ENCODE results near the gene BRINP3. TPM values are rescaled to one million over a fixed set of nuclear protein-coding genes. Genes with fewer than 3 reads are reported as not detected.

The BRINP3 gene
- total and polyA plus RNA-seq, 2 of the 13 experiments (the other 11 are each of a cell fraction or from before 2014, with no cell fraction given) = not detected

DNA sequence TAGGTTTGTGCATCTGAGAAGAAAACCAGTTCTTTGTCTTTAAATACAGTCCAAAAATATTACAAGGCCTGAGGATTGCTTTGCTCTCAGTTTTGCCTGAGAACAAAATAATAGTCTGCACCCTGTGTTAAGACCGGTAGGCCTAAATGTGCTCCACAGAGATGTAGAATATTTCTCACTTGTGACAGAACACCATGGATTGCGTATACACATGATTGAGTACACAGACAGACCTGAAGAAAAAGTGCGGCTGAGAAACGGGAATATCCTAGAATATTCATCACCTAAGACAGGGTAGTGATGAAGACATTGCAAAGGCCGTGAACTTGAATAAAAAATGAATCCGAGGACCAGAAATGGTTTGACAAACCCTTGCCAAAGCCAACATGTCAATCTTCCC lies 155.4 kb downstream of the BRINP3 start:
- intact Hi-C loops (cut with micrococcal nuclease; ENCODE audit: unreplicated experiment) = no loop called here
- no peak for FAIRE-seq
- 2% methylated on average over 6 of the region's 6 CpGs for WGBS (ENCODE audit: low lambda C conversion rate)

DNA sequence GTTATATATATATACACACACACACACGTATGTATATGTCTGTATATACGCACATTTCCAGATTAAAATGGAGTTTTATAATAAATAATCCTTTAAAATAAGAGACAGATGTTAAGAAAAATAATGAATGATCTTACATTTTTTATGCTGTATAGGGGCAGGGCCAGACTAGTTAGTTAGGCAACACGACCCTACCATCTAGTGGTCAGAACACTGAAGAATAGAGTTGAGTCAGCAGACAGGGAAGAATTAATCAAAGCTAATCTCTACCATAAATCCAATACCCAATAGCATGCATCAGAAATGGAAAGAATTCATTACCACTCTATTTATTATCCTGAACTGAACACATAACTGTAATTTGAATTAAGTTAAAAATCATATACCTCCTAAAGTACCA lies 156.7 kb downstream of the BRINP3 start:
- Histone ChIP-seq H3K4me2 (ENCODE audit: low read depth, low read length) (no peak overlapping the region), H4K20me1 (ENCODE audit: insufficient read depth, low read length) (no peaks in the 10 kb centered on the region), H2AFZ (ENCODE audit: low read length) (no peak overlapping the region), H3K36me3 (replicated peaks in 1 of 2; ENCODE audit: control insufficient read depth in 1 of 2, insufficient read depth in 2 of 2, low read length in 2 of 2) (no peaks in the 10 kb centered on the region), H3K4me3 (replicated peaks in 1 of 3; ENCODE audit: insufficient read depth in 1 of 3, low read depth in 2 of 3, low read length in 3 of 3) (no peak overlapping the region), H3K9me3 (ENCODE audit: low read length) (no peaks in the 10 kb centered on the region), H3K4me1 (ENCODE audit: insufficient read depth, low read length) (no peaks in the 10 kb centered on the region), H3K27ac (ENCODE audit: extremely low read length, insufficient read depth, low read length) (no peak overlapping the region), H3K27me3 (ENCODE audit: control insufficient read depth in 1 of 2, insufficient read depth in 2 of 2, low read length in 2 of 2) (no peaks in the 10 kb centered on the region), H3K9ac (ENCODE audit: insufficient read depth, low read depth, low read length) (no peak overlapping the region), H3K79me2 (ENCODE audit: insufficient read depth, low read length) (no peaks in the 10 kb centered on the region)
- WGBS (ENCODE audit: low lambda C conversion rate) = 16% methylated on average over 3 of the region's 3 CpGs
- POLR2A ChIA-PET = no interaction called here
- no peak for FAIRE-seq
- CTCF ChIA-PET (ENCODE audit: low intra/inter-chr PET ratio, low total read pairs) = no interaction called here
- in situ Hi-C loops (cut with HindIII; ENCODE audit: extremely low pct_ligation_motif_present, low pct_unique_long_range_greater_than_20kb) (no loop called here), intact Hi-C loops (cut with micrococcal nuclease; ENCODE audit: unreplicated experiment) (no loop called here)
- no peak for DNase-seq (ENCODE audit: low spot score)
- no TSS peak for BruUV-seq (replicated peaks)
- ATAC-seq = no peak
- TF ChIP-seq ZNF180 (CRISPR knock-in tag; IDR thresholded peaks at IDR 0.05; ENCODE audit: borderline replicate concordance, low read depth) (no peak), KAT8 (CRISPR knock-in tag; IDR thresholded peaks at IDR 0.05) (no peak), POLR2AphosphoS2 (IDR thresholded peaks at IDR 0.05; ENCODE audit: low read depth, low read length) (no peak), STAG1 (CRISPR knock-in tag; IDR thresholded peaks at IDR 0.05) (peak; percentile 46; the same call in 1 of the 2 replicates)
- TF ChIP-seq, protein P1, sequence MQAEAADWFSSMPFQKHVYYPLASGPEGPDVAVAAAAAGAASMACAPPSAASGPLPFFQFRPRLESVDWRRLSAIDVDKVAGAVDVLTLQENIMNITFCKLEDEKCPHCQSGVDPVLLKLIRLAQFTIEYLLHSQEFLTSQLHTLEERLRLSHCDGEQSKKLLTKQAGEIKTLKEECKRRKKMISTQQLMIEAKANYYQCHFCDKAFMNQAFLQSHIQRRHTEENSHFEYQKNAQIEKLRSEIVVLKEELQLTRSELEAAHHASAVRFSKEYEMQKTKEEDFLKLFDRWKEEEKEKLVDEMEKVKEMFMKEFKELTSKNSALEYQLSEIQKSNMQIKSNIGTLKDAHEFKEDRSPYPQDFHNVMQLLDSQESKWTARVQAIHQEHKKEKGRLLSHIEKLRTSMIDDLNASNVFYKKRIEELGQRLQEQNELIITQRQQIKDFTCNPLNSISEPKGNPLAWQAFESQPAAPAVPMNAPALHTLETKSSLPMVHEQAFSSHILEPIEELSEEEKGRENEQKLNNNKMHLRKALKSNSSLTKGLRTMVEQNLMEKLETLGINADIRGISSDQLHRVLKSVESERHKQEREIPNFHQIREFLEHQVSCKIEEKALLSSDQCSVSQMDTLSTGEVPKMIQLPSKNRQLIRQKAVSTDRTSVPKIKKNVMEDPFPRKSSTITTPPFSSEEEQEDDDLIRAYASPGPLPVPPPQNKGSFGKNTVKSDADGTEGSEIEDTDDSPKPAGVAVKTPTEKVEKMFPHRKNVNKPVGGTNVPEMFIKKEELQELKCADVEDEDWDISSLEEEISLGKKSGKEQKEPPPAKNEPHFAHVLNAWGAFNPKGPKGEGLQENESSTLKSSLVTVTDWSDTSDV (CRISPR knock-in tag; IDR thresholded peaks at IDR 0.05) = no peak
- TF ChIP-seq, protein P2, sequence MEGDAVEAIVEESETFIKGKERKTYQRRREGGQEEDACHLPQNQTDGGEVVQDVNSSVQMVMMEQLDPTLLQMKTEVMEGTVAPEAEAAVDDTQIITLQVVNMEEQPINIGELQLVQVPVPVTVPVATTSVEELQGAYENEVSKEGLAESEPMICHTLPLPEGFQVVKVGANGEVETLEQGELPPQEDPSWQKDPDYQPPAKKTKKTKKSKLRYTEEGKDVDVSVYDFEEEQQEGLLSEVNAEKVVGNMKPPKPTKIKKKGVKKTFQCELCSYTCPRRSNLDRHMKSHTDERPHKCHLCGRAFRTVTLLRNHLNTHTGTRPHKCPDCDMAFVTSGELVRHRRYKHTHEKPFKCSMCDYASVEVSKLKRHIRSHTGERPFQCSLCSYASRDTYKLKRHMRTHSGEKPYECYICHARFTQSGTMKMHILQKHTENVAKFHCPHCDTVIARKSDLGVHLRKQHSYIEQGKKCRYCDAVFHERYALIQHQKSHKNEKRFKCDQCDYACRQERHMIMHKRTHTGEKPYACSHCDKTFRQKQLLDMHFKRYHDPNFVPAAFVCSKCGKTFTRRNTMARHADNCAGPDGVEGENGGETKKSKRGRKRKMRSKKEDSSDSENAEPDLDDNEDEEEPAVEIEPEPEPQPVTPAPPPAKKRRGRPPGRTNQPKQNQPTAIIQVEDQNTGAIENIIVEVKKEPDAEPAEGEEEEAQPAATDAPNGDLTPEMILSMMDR (CRISPR knock-in tag; IDR thresholded peaks at IDR 0.05) = peak; percentile 29

More for the DNA sequence above, 155.4 kb downstream of the BRINP3 start:
- ChIA-PET CTCF (ENCODE audit: low intra/inter-chr PET ratio, low total read pairs) (no interaction called here), POLR2A (no interaction called here)
- H3K36me3 ChIP-seq (replicated peaks in 1 of 2; ENCODE audit: control insufficient read depth in 1 of 2, insufficient read depth in 2 of 2, low read length in 2 of 2) = no peaks in the 10 kb centered on the region
- no peaks in the 10 kb centered on the region for H3K4me1 ChIP-seq (ENCODE audit: insufficient read depth, low read length)
- H2AFZ ChIP-seq (ENCODE audit: low read length) = no peak overlapping the region
- no peak overlapping the region for H3K27ac ChIP-seq (ENCODE audit: extremely low read length, insufficient read depth, low read length)
- no peak overlapping the region for H3K4me2 ChIP-seq (ENCODE audit: low read depth, low read length)
- no peaks in the 10 kb centered on the region for H3K79me2 ChIP-seq (ENCODE audit: insufficient read depth, low read length)
- in situ Hi-C loops (cut with HindIII; ENCODE audit: extremely low pct_ligation_motif_present, low pct_unique_long_range_greater_than_20kb) = no loop called here
- ATAC-seq (no peak), DNase-seq (ENCODE audit: low spot score) (no peak)
- BruUV-seq (replicated peaks) = no TSS peak
- no peak overlapping the region for H3K9ac ChIP-seq (ENCODE audit: insufficient read depth, low read depth, low read length)
- H3K27me3 ChIP-seq (ENCODE audit: control insufficient read depth in 1 of 2, insufficient read depth in 2 of 2, low read length in 2 of 2) = no peaks in the 10 kb centered on the region
- TF ChIP-seq ZSCAN9 (CRISPR knock-in tag; IDR thresholded peaks at IDR 0.05; ENCODE audit: borderline replicate concordance) (no peak), RCOR2 (CRISPR knock-in tag; IDR thresholded peaks at IDR 0.05) (no peak), HNF4A (CRISPR knock-in tag; IDR thresholded peaks at IDR 0.05) (no peak), ZNF567 (CRISPR knock-in tag; IDR thresholded peaks at IDR 0.05; ENCODE audit: borderline replicate concordance) (no peak), TBP (CRISPR knock-in tag; IDR thresholded peaks at IDR 0.05) (no peak)
- TF ChIP-seq, protein P3, sequence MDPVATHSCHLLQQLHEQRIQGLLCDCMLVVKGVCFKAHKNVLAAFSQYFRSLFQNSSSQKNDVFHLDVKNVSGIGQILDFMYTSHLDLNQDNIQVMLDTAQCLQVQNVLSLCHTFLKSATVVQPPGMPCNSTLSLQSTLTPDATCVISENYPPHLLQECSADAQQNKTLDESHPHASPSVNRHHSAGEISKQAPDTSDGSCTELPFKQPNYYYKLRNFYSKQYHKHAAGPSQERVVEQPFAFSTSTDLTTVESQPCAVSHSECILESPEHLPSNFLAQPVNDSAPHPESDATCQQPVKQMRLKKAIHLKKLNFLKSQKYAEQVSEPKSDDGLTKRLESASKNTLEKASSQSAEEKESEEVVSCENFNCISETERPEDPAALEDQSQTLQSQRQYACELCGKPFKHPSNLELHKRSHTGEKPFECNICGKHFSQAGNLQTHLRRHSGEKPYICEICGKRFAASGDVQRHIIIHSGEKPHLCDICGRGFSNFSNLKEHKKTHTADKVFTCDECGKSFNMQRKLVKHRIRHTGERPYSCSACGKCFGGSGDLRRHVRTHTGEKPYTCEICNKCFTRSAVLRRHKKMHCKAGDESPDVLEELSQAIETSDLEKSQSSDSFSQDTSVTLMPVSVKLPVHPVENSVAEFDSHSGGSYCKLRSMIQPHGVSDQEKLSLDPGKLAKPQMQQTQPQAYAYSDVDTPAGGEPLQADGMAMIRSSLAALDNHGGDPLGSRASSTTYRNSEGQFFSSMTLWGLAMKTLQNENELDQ (CRISPR knock-in tag; IDR thresholded peaks at IDR 0.05; ENCODE audit: borderline replicate concordance) = no peak
- H3K9me3 ChIP-seq (ENCODE audit: low read length) = no peaks in the 10 kb centered on the region
- no peaks in the 10 kb centered on the region for H4K20me1 ChIP-seq (ENCODE audit: insufficient read depth, low read length)
- H3K4me3 ChIP-seq (replicated peaks in 1 of 3; ENCODE audit: insufficient read depth in 1 of 3, low read depth in 2 of 3, low read length in 3 of 3) = no peak overlapping the region
